ENCODE measurements around the gene CHFR.
"Not testable (repeated sequence)": the region's sequence is repeated elsewhere in the genome, so short reads cannot be mapped to it uniquely, and the experiment has no call there.

CHFR gene

GRCh38 chr12:132872073-132872855 lies 15.1 kb downstream of the CHFR start:
- H3K27me3 Mint-ChIP-seq (ENCODE audit: low read depth) = no peaks in the 10 kb centered on the region

GRCh38 chr12:132869551-132869950 lies 17.9 kb downstream of the CHFR start:
- TF ChIP-seq CTCF (IDR thresholded peaks at IDR 0.05; ENCODE audit: unreplicated experiment in 3 of 3) = no peak
- no peak overlapping the region for H3K27ac Mint-ChIP-seq
- H3K4me3 Mint-ChIP-seq = no peak overlapping the region
- H3K27me3 Mint-ChIP-seq (ENCODE audit: low read depth) = no peaks in the 10 kb centered on the region
- no peaks in the 10 kb centered on the region for H3K4me1 Mint-ChIP-seq
- H3K9me3 Mint-ChIP-seq = no peaks in the 10 kb centered on the region
- peaks cover 46% of the 10 kb centered on the region for H3K36me3 Mint-ChIP-seq (ENCODE audit: low read depth)

More at GRCh38 chr12:132872073-132872855, 15.1 kb downstream of the CHFR start:
- TF ChIP-seq CTCF (IDR thresholded peaks at IDR 0.05; ENCODE audit: unreplicated experiment in 3 of 3) = no peak
- Mint-ChIP-seq H3K9me3 (no peaks in the 10 kb centered on the region), H3K4me3 (no peak overlapping the region), H3K36me3 (ENCODE audit: low read depth) (peaks cover 49% of the 10 kb centered on the region), H3K4me1 (no peaks in the 10 kb centered on the region), H3K27ac (no peak overlapping the region)

GRCh38 chr12:132866251-132866828 lies 21.1 kb downstream of the CHFR start:
- no peak for TF ChIP-seq CTCF (IDR thresholded peaks at IDR 0.05; ENCODE audit: unreplicated experiment in 3 of 3)
- Mint-ChIP-seq H3K4me1 (no peaks in the 10 kb centered on the region), H3K36me3 (ENCODE audit: low read depth) (peaks cover 43% of the 10 kb centered on the region), H3K4me3 (no peak overlapping the region), H3K9me3 (no peaks in the 10 kb centered on the region), H3K27me3 (ENCODE audit: low read depth) (no peaks in the 10 kb centered on the region), H3K27ac (no peak overlapping the region)

- H3K27me3 Mint-ChIP-seq (ENCODE audit: low read depth) = no peaks in the 10 kb centered on the region
- no peak overlapping the region for H3K4me3 Mint-ChIP-seq
- peaks cover 44% of the 10 kb centered on the region for H3K36me3 Mint-ChIP-seq (ENCODE audit: low read depth)
Measured at GRCh38 chr12:132861558-132861957, 25.8 kb downstream of the CHFR start.

GRCh38 chr12:132858718-132859266 lies 28.6 kb downstream of the CHFR start:
- Mint-ChIP-seq H3K4me1 (no peaks in the 10 kb centered on the region), H3K27ac (no peak overlapping the region), H3K4me3 (no peak overlapping the region), H3K9me3 (no peaks in the 10 kb centered on the region), H3K27me3 (ENCODE audit: low read depth) (no peaks in the 10 kb centered on the region), H3K36me3 (ENCODE audit: low read depth) (peaks cover 51% of the 10 kb centered on the region)
- no peak for TF ChIP-seq CTCF (IDR thresholded peaks at IDR 0.05; ENCODE audit: unreplicated experiment in 3 of 3)

More at GRCh38 chr12:132861558-132861957, 25.8 kb downstream of the CHFR start:
- Mint-ChIP-seq H3K9me3 (no peaks in the 10 kb centered on the region), H3K27ac (no peak overlapping the region), H3K4me1 (no peaks in the 10 kb centered on the region)
- no peak for TF ChIP-seq CTCF (IDR thresholded peaks at IDR 0.05; ENCODE audit: unreplicated experiment in 3 of 3)

- not testable (repeated sequence) for H3K4me1 Mint-ChIP-seq; H3K27me3 Mint-ChIP-seq (ENCODE audit: low read depth); H3K4me3 Mint-ChIP-seq; H3K9me3 Mint-ChIP-seq; H3K27ac Mint-ChIP-seq
- H3K36me3 Mint-ChIP-seq (ENCODE audit: low read depth) = peaks cover 55% of the 10 kb centered on the region
Measured at GRCh38 chr12:132857019-132857418, 30.4 kb downstream of the CHFR start.

All from nephron (organoid).